Right renal pelvis (tissue), 4 donors: Measurements from ENCODE around the gene SNX10. TPM values are rescaled to one million over a fixed set of nuclear protein-coding genes. Genes with fewer than 3 reads are reported as not detected.

ENCODE experiments used
- DNase-seq, 4 donors: peaks; one replicate each; pipeline ENCODE4 v3.0.0-alpha.2; 2013; ENCODE audit warnings: low read depth in 4 of 4, low spot score in 3 of 4, missing footprints in 1 of 4
- polyA plus RNA-seq, 4 donors: library from polyadenylated mRNA; unstranded; fragments of 120-200 nt; gene quantifications; one replicate each; pipeline ENCODE4 v1.2.1, GENCODE V29; 2013; ENCODE audit not compliant: insufficient read length in 4 of 4

SNX10 gene
- polyA plus RNA-seq, 4 donors: 21.0 to 29.1 (median 26.3) TPM

GRCh38 chr7:26295586-26295985 lies 3.9 kb downstream of the SNX10 start:
- DNase-seq: no peak

- no peak for DNase-seq
Observed at GRCh38 chr7:26298472-26299058, 6.9 kb downstream of the SNX10 start.

- no peak for DNase-seq
Observed at GRCh38 chr7:26305090-26305868, 13.6 kb downstream of the SNX10 start.

GRCh38 chr7:26305869-26306665 lies 14.4 kb downstream of the SNX10 start:
- no peak for DNase-seq

GRCh38 chr7:26306790-26307189 lies 15.1 kb downstream of the SNX10 start:
- DNase-seq: no peak

- no peak for DNase-seq
Observed at GRCh38 chr7:26307226-26307625, 15.6 kb downstream of the SNX10 start.

- no peak for DNase-seq
Observed at GRCh38 chr7:26307791-26308190, 16.1 kb downstream of the SNX10 start.

- no peak for DNase-seq
Observed at GRCh38 chr7:26308551-26308950, 16.9 kb downstream of the SNX10 start.

- DNase-seq: no peak
Observed at GRCh38 chr7:26309089-26309488, 17.4 kb downstream of the SNX10 start.

GRCh38 chr7:26311798-26312197 lies 20.1 kb downstream of the SNX10 start:
- no peak for DNase-seq

- DNase-seq: no peak
Observed at GRCh38 chr7:26317211-26317610, 25.5 kb downstream of the SNX10 start.

- DNase-seq: no peak
Observed at GRCh38 chr7:26318921-26319320, 27.3 kb downstream of the SNX10 start.

- no peak for DNase-seq
Observed at GRCh38 chr7:26319636-26320035, 28.0 kb downstream of the SNX10 start.

GRCh38 chr7:26320878-26321277 lies 29.2 kb downstream of the SNX10 start:
- DNase-seq: no peak

- DNase-seq: no peak
Observed at GRCh38 chr7:26321435-26321834, 29.8 kb downstream of the SNX10 start.

GRCh38 chr7:26326211-26326610 lies 34.5 kb downstream of the SNX10 start:
- no peak for DNase-seq

GRCh38 chr7:26328498-26329390 lies 37.1 kb downstream of the SNX10 start:
- no peak for DNase-seq

GRCh38 chr7:26329520-26330255 lies 38.0 kb downstream of the SNX10 start:
- no peak for DNase-seq

GRCh38 chr7:26331113-26331512 lies 39.5 kb downstream of the SNX10 start:
- DNase-seq: no peak

GRCh38 chr7:26331789-26332188 lies 40.1 kb downstream of the SNX10 start:
- DNase-seq: no peak
